Breast epithelium (tissue), 4 donors: ENCODE measurements around the gene CLTB. TPM values are rescaled to one million over a fixed set of nuclear protein-coding genes. Genes with fewer than 3 reads are reported as not detected.

Experiments
- DNase-seq, 2 donors: peaks; one replicate each; pipeline ENCODE4 v3.0.0-alpha.2; 2019; ENCODE audit warnings: low spot score in 2 of 2
- H3K27ac ChIP-seq, 2 donors: fragments of 200-600 bp; sonication (generic) in 1 of 2; one replicate each; pipeline ENCODE4 v1.5.1; 2016 to 2019; ENCODE audit warnings: mild to moderate bottlenecking in 1 of 2
- H3K27me3 ChIP-seq, 2 donors: fragments of 200-600 bp; sonication (generic) in 1 of 2; one replicate each; pipeline versions ENCODE4 v1.5.1 to v1.6.0; 2017 to 2019; ENCODE audit warnings: control low read depth in 1 of 2, mild to moderate bottlenecking in 1 of 2
- H3K36me3 ChIP-seq: fragments of 200-600 bp; one replicate; pipeline ENCODE4 v1.5.1; 2019
- H3K4me1 ChIP-seq, 2 donors: fragments of 200-600 bp; sonication (generic); one replicate each; pipeline ENCODE4 v1.5.1; 2016 to 2019; ENCODE audit warnings: control low read depth in 1 of 2
- H3K4me3 ChIP-seq, 3 donors: fragments of 200-600 bp; sonication (generic); 1 replicate in 2 of 3; 2 replicates in 1 of 3; pipeline ENCODE4 v1.5.1; 2016 to 2019; ENCODE audit warnings: mild to moderate bottlenecking in 3 of 3, moderate library complexity in 2 of 3
- H3K9me3 ChIP-seq, 2 donors: fragments of 200-600 bp; sonication (generic) in 1 of 2; one replicate each; pipeline ENCODE4 v1.5.1; 2016 to 2019; ENCODE audit warnings: control low read depth in 1 of 2
- POLR2A ChIP-seq: fragments of 450-650 bp; IDR thresholded peaks from one replicate; pipeline ENCODE4 v1.6.1; 2016; ENCODE audit warnings: antibody characterized with exemption, mild to moderate bottlenecking, moderate library complexity
- POLR2AphosphoS5 ChIP-seq, 3 donors: sonication (generic); formaldehyde crosslinking; IDR thresholded peaks; one replicate each; pipeline ENCODE4 v1.6.1; 2017; ENCODE audit warnings: antibody characterized with exemption in 3 of 3
- intact Hi-C: fragments of 100-400 bp; cut with DNase I; formaldehyde crosslinking; loops from one replicate; pipeline ENCODE4 v1.15.1; 2023; ENCODE audit warnings: low total_unique reads
- total RNA-seq, 3 donors: library from RNA; depleted of rRNA; stranded (reverse); fragments of >200 nt; gene quantifications; one replicate each; pipeline ENCODE4 v1.1.0, GENCODE V29; 2016
- TF ChIP-seq, protein P1 (sequence below), 3 donors: fragments of 450-650 bp; IDR thresholded peaks; one replicate each; pipeline ENCODE4 v1.5.1; 2016 to 2017; ENCODE audit warnings: antibody characterized with exemption in 3 of 3, mild to moderate bottlenecking in 3 of 3, moderate library complexity in 3 of 3

The CLTB gene
- total RNA-seq, 3 donors from 2014 or later, result 91.0 to 122 (median 121) TPM

- intact Hi-C loops, result no loop called here
- DNase-seq, result no peak
- H3K4me3 ChIP-seq, result peak overlapping the region; percentile 77 to 82 (median 79)
- H3K36me3 ChIP-seq, result peaks cover 8% of the 10 kb centered on the region
- no peaks in the 10 kb centered on the region for H3K27me3 ChIP-seq
- H3K4me1 ChIP-seq, result peaks cover 7% of the 10 kb centered on the region in 2 donors
- TF ChIP-seq, protein P1, sequence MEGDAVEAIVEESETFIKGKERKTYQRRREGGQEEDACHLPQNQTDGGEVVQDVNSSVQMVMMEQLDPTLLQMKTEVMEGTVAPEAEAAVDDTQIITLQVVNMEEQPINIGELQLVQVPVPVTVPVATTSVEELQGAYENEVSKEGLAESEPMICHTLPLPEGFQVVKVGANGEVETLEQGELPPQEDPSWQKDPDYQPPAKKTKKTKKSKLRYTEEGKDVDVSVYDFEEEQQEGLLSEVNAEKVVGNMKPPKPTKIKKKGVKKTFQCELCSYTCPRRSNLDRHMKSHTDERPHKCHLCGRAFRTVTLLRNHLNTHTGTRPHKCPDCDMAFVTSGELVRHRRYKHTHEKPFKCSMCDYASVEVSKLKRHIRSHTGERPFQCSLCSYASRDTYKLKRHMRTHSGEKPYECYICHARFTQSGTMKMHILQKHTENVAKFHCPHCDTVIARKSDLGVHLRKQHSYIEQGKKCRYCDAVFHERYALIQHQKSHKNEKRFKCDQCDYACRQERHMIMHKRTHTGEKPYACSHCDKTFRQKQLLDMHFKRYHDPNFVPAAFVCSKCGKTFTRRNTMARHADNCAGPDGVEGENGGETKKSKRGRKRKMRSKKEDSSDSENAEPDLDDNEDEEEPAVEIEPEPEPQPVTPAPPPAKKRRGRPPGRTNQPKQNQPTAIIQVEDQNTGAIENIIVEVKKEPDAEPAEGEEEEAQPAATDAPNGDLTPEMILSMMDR (IDR thresholded peaks at IDR 0.05), result no peak
- TF ChIP-seq POLR2A (no peak), POLR2AphosphoS5 (IDR thresholded peaks at IDR 0.05) (no peak)
- H3K27ac ChIP-seq, result peak overlapping the region; percentile 92 to 98
- H3K9me3 ChIP-seq, result no peaks in the 10 kb centered on the region
These were observed 28.3 kb downstream of the CLTB start for GRCh38 chr5:176388003-176388443.

GRCh38 chr5:176387384-176387925 lies 28.9 kb downstream of the CLTB start:
- TF ChIP-seq POLR2A (no peak), POLR2AphosphoS5 (IDR thresholded peaks at IDR 0.05) (no peak)
- TF ChIP-seq, protein P1 (IDR thresholded peaks at IDR 0.05), result no peak
- intact Hi-C loops, result no loop called here
- DNase-seq, result no peak
- Histone ChIP-seq H3K27ac (no peak overlapping the region), H3K4me1 (peaks cover 7% of the 10 kb centered on the region in 2 donors), H3K27me3 (no peaks in the 10 kb centered on the region), H3K9me3 (no peaks in the 10 kb centered on the region), H3K36me3 (peaks cover 8% of the 10 kb centered on the region), H3K4me3 (peak overlapping the region; percentile 77 to 82 (median 79))

DNA sequence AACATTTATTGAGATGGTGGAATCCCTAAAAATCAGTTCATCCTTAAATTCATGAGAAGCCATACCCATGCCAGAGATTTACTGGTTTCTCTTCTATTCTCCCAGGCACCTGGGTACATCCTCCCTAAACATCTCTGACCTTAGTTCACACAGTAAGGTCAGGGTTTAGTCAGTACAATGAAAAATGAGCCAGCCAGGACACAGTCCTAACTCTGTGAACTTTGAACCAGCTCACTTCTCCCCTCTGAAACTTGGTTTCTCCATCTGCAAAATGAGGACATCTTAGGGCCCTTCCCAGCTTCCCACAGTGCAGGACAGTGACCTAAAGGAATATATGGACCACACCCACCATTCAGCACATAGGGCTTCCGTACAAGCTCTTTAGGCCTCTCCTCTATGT lies 29.8 kb downstream of the CLTB start:
- Histone ChIP-seq H3K27me3 (no peaks in the 10 kb centered on the region), H3K4me1 (peaks cover 7% of the 10 kb centered on the region in 2 donors), H3K27ac (no peak overlapping the region), H3K4me3 (no peak overlapping the region), H3K36me3 (peaks cover 8% of the 10 kb centered on the region), H3K9me3 (no peaks in the 10 kb centered on the region)
- intact Hi-C loops, result no loop called here
- DNase-seq, result no peak
- TF ChIP-seq POLR2A, result no peak
- TF ChIP-seq, protein P1 (IDR thresholded peaks at IDR 0.05), result no peak
- TF ChIP-seq POLR2AphosphoS5 (IDR thresholded peaks at IDR 0.05), result no peak

GRCh38 chr5:176384991-176385390 lies 31.3 kb downstream of the CLTB start:
- intact Hi-C loops, result no loop called here
- H3K27ac ChIP-seq, result no peak overlapping the region
- DNase-seq, result no peak
- peaks cover 8% of the 10 kb centered on the region for H3K36me3 ChIP-seq
- TF ChIP-seq, protein P1 (IDR thresholded peaks at IDR 0.05), result no peak
- TF ChIP-seq POLR2AphosphoS5 (IDR thresholded peaks at IDR 0.05) (no peak), POLR2A (no peak)
- H3K9me3 ChIP-seq, result no peaks in the 10 kb centered on the region
- H3K4me3 ChIP-seq, result no peak overlapping the region
- no peaks in the 10 kb centered on the region for H3K27me3 ChIP-seq
- peaks cover 7% of the 10 kb centered on the region in 2 donors for H3K4me1 ChIP-seq

GRCh38 chr5:176384366-176384930 lies 31.9 kb downstream of the CLTB start:
- intact Hi-C loops, result no loop called here
- H3K9me3 ChIP-seq, result no peaks in the 10 kb centered on the region
- H3K27me3 ChIP-seq, result no peaks in the 10 kb centered on the region
- no peak for DNase-seq
- no peak overlapping the region for H3K27ac ChIP-seq
- H3K4me3 ChIP-seq, result no peak overlapping the region
- TF ChIP-seq POLR2AphosphoS5 (IDR thresholded peaks at IDR 0.05), result no peak
- no peak for TF ChIP-seq POLR2A
- TF ChIP-seq, protein P1 (IDR thresholded peaks at IDR 0.05), result no peak
- peaks cover 7% of the 10 kb centered on the region in 2 donors for H3K4me1 ChIP-seq
- peaks cover 8% of the 10 kb centered on the region for H3K36me3 ChIP-seq
